Ishikawa (cell line): Measurements from ENCODE around the gene LDHD.

Experiments used
- CEBPB ChIP-seq: IDR thresholded peaks from 2 replicates; pipeline ENCODE4 v1.6.1; 2012
- CREB1 ChIP-seq: IDR thresholded peaks from 2 replicates; pipeline ENCODE4 v1.6.1; 2012; ENCODE audit warnings: low read depth
- EGR1 ChIP-seq: IDR thresholded peaks from 2 replicates; pipeline ENCODE4 v1.6.1; 2012
- EP300 ChIP-seq: IDR thresholded peaks from 2 replicates; pipeline ENCODE4 v1.6.1; 2012; ENCODE audit warnings: borderline replicate concordance
- FOXM1 ChIP-seq: IDR thresholded peaks from 2 replicates; pipeline ENCODE4 v1.6.1; 2012; ENCODE audit warnings: low read depth, borderline replicate concordance
- MAX ChIP-seq: IDR thresholded peaks from 2 replicates; pipeline ENCODE4 v1.6.1; 2012
- NFIC ChIP-seq: IDR thresholded peaks from 2 replicates; pipeline ENCODE4 v1.6.1; 2012
- RAD21 ChIP-seq: IDR thresholded peaks from 2 replicates; pipeline ENCODE4 v1.6.1; 2012; ENCODE audit warnings: low read depth
- REST ChIP-seq: IDR thresholded peaks from 2 replicates; pipeline ENCODE4 v1.6.1; 2012; ENCODE audit warnings: low read depth, mild to moderate bottlenecking
- TAF1 ChIP-seq: IDR thresholded peaks from 2 replicates; pipeline ENCODE4 v1.6.1; 2012; ENCODE audit warnings: low read depth, mild to moderate bottlenecking
- TCF12 ChIP-seq: IDR thresholded peaks from 2 replicates; pipeline ENCODE4 v1.6.1; 2012; ENCODE audit warnings: low read depth
- TEAD4 ChIP-seq: IDR thresholded peaks from 2 replicates; pipeline ENCODE4 v1.6.1; 2012
- USF1 ChIP-seq: IDR thresholded peaks from 2 replicates; pipeline ENCODE4 v1.6.1; 2012
- YY1 ChIP-seq: IDR thresholded peaks from 2 replicates; pipeline ENCODE4 v1.6.1; 2012; ENCODE audit warnings: low read depth
- ZBTB7A ChIP-seq: IDR thresholded peaks from 2 replicates; pipeline ENCODE4 v1.6.1; 2012; ENCODE audit warnings: low read depth

LDHD gene

GRCh38 chr16:75138233-75138632 is 21.7 kb upstream of the LDHD start:
- TF ChIP-seq CREB1 (no peak), EP300 (no peak), MAX (no peak), REST (no peak), CEBPB (no peak), TAF1 (no peak), TCF12 (no peak), YY1 (no peak), USF1 (no peak), NFIC (no peak)

GRCh38 chr16:75131081-75131480 is 14.5 kb upstream of the LDHD start:
- TF ChIP-seq TAF1: no peak
- TF ChIP-seq NFIC: no peak

- TF ChIP-seq RAD21 (peak; percentile 70), TAF1 (no peak), ZBTB7A (no peak)
These were observed 13.7 kb upstream of the LDHD start for GRCh38 chr16:75130150-75130771.

GRCh38 chr16:75129421-75130149 is 13.0 kb upstream of the LDHD start:
- peak; percentile 87 for TF ChIP-seq NFIC

GRCh38 chr16:75127713-75128415 is 11.3 kb upstream of the LDHD start:
- no peak for TF ChIP-seq ZBTB7A
- TF ChIP-seq NFIC: no peak
- no peak for TF ChIP-seq EGR1
- no peak for TF ChIP-seq USF1
- TF ChIP-seq TEAD4: no peak
- TF ChIP-seq YY1: no peak
- TF ChIP-seq CEBPB: no peak

- no peak for TF ChIP-seq NFIC
- no peak for TF ChIP-seq ZBTB7A
- TF ChIP-seq USF1: no peak
- TF ChIP-seq EGR1: no peak
- no peak for TF ChIP-seq EP300
- no peak for TF ChIP-seq CEBPB
- no peak for TF ChIP-seq CREB1
- TF ChIP-seq TCF12: no peak
- TF ChIP-seq TEAD4: no peak
- TF ChIP-seq REST: no peak
- no peak for TF ChIP-seq FOXM1
- TF ChIP-seq YY1: no peak
These were observed 6.0 kb upstream of the LDHD start for GRCh38 chr16:75122609-75123008.
